ENCODE results near the gene THAP7.

THAP7 gene

GRCh38 chr22:21003782-21004181, 1.9 kb upstream of the THAP7 start:
- no peaks in the 10 kb centered on the region for H3K27me3 ChIP-seq (ENCODE audit: insufficient read depth, low read depth, severe bottlenecking)
- H3K9me3 ChIP-seq (ENCODE audit: severe bottlenecking), result no peaks in the 10 kb centered on the region
- H3K36me3 ChIP-seq, result peaks cover 64% of the 10 kb centered on the region
- TF ChIP-seq, protein P1, sequence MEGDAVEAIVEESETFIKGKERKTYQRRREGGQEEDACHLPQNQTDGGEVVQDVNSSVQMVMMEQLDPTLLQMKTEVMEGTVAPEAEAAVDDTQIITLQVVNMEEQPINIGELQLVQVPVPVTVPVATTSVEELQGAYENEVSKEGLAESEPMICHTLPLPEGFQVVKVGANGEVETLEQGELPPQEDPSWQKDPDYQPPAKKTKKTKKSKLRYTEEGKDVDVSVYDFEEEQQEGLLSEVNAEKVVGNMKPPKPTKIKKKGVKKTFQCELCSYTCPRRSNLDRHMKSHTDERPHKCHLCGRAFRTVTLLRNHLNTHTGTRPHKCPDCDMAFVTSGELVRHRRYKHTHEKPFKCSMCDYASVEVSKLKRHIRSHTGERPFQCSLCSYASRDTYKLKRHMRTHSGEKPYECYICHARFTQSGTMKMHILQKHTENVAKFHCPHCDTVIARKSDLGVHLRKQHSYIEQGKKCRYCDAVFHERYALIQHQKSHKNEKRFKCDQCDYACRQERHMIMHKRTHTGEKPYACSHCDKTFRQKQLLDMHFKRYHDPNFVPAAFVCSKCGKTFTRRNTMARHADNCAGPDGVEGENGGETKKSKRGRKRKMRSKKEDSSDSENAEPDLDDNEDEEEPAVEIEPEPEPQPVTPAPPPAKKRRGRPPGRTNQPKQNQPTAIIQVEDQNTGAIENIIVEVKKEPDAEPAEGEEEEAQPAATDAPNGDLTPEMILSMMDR (IDR thresholded peaks at IDR 0.05; ENCODE audit: low read depth, low read length), result no peak
- H3K4me3 ChIP-seq (ENCODE audit: low read depth, low read length), result no peak overlapping the region
- peak overlapping the region; percentile 99; the same call in 1 of the 2 replicates for H3K27ac ChIP-seq
- no peak for DNase-seq

DNA sequence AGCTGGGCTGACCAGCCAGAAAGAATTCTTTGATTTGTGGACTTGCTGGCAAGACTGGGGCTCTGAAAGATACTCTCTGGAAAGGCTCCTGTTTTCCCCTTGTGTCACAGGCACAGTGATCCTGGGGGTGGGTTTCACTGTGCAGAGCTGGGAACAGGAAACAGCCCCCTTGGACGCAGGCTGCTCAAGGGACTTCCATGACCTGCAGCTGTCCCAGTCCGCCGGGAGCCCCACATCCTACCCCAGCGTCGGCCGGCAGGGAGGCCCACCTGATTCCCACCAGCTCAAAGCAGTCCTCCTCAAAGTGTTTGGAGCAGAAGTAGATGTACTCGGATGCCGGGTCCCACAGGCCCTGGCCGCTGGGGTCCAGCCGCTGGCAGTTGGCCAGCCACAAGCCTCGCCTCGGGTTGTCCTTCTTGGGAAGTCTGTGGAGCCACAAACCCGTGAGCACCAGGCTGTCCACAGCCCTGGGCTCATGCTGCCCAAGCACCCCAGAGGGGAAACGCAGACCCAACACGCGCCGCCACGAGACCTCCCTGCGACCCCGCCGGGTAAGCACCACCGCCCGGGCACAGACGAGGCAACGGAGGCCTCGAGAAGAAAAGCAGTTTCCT, 824 bp downstream of the THAP7 start:
- Histone ChIP-seq H3K36me3 (peaks cover 73% of the 10 kb centered on the region), H3K27me3 (ENCODE audit: insufficient read depth, low read depth, severe bottlenecking) (no peaks in the 10 kb centered on the region), H3K4me3 (ENCODE audit: low read depth, low read length) (peak overlapping the region; percentile 95), H3K27ac (peak overlapping the region; percentile 99), H3K9me3 (ENCODE audit: severe bottlenecking) (no peaks in the 10 kb centered on the region)
- TF ChIP-seq, protein P1 (IDR thresholded peaks at IDR 0.05; ENCODE audit: low read depth, low read length), result no peak
- no peak for DNase-seq

DNA sequence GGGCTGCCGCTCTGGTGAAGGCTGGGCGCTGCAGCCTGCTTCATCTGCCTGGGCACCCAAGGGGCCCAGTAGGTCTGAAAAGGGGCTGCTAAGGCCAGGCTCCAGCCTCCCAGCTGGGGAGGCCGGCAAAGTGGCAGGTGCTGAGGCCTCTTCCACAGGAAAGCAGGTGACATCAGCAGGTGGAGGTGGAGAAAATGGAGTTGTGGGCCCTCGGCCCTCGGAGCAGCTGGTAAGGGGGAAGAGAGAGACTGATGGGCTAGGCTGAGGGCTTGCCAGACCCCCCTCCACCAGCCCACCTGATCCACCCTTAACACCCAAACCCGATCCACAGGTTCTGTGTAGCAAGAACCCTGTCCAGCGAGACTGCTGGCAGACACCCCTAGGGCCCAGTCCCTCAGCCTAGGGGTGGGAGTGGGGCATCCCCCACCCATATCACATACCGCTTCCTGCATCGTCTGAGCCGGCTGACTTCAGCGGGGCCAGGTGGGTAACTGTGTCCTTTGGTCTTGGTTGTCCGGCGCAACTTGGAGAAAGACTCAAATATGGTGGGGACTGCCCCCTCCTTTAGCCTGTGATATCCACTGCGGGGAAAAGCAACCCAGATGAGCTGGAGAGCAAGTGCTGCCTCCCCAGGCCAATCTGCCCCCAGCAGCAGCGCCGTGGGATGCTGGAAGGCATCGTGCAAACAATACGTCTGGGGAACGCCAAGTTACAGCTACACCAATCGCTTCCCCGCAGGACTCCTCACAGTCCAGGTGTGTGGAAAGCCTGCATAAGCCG, 1.5 kb downstream of the THAP7 start:
- no peak for DNase-seq
- Histone ChIP-seq H3K9me3 (ENCODE audit: severe bottlenecking) (no peaks in the 10 kb centered on the region), H3K27me3 (ENCODE audit: insufficient read depth, low read depth, severe bottlenecking) (no peaks in the 10 kb centered on the region), H3K4me3 (ENCODE audit: low read depth, low read length) (peak overlapping the region; percentile 95), H3K27ac (peak overlapping the region; percentile 99), H3K36me3 (peaks cover 70% of the 10 kb centered on the region)
- TF ChIP-seq, protein P1 (IDR thresholded peaks at IDR 0.05; ENCODE audit: low read depth, low read length), result 0 out of 2 replicates have a peak, but pooled peaks have one; percentile 1

GRCh38 chr22:20999350-21000206, 2.3 kb downstream of the THAP7 start:
- Histone ChIP-seq H3K9me3 (ENCODE audit: severe bottlenecking) (no peaks in the 10 kb centered on the region), H3K36me3 (peaks cover 64% of the 10 kb centered on the region), H3K4me3 (ENCODE audit: low read depth, low read length) (no peak overlapping the region), H3K27ac (peak overlapping the region; percentile 99; the same call in 1 of the 2 replicates), H3K27me3 (ENCODE audit: insufficient read depth, low read depth, severe bottlenecking) (no peaks in the 10 kb centered on the region)
- TF ChIP-seq, protein P1 (IDR thresholded peaks at IDR 0.05; ENCODE audit: low read depth, low read length), result no peak
- no peak for DNase-seq

DNA sequence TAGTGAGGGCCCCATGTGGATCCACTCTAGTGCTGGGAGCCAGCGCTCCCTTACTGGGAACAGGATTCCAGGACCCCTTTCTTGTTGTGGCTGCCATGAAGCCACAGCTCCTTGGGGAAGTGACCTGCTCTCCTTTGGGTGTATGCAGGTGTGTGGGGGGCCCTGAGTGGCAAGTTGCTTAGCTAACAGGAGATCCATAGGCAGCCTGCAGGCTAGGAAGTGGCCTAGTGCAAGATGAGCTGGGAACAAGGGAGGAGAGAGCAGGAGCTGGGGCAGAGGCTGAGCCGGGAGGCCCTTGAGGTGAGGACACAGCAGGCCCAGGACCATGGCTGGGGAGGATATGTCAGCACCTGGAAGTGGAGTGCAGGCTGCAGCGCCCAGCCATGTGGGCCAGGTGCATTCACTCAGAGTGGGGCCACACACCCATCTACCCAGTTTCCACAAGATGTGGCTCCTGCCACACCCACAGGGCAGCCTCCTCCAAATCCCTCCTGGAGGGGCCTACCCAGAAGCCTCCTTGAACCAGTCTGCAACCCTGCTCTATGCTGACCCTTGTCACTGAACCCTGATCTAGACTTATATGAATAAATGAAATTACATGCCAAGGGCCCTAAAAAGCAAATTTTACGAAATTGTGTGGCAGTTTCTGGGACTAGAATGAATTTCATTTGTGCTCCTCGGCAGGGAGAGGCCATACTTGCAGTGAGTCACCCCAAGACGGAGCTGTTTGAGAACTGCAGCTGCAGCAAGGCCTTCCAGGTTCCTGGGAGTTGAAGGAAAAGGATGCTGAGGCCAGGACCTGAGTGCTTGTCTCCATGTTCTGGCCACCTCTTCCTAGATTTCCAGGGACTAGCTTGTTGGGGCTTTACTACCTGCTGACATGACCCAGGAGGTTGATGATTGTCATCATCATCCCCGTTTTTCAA, 3.2 kb downstream of the THAP7 start:
- H3K27me3 ChIP-seq (ENCODE audit: insufficient read depth, low read depth, severe bottlenecking), result no peaks in the 10 kb centered on the region
- TF ChIP-seq, protein P1 (IDR thresholded peaks at IDR 0.05; ENCODE audit: low read depth, low read length), result no peak
- DNase-seq, result no peak
- peaks cover 59% of the 10 kb centered on the region for H3K36me3 ChIP-seq
- H3K4me3 ChIP-seq (ENCODE audit: low read depth, low read length), result no peak overlapping the region
- no peak overlapping the region for H3K27ac ChIP-seq
- no peaks in the 10 kb centered on the region for H3K9me3 ChIP-seq (ENCODE audit: severe bottlenecking)

Data from WERI-Rb-1 (cell line).